ENCODE data around the gene ZNF609.

DNA sequence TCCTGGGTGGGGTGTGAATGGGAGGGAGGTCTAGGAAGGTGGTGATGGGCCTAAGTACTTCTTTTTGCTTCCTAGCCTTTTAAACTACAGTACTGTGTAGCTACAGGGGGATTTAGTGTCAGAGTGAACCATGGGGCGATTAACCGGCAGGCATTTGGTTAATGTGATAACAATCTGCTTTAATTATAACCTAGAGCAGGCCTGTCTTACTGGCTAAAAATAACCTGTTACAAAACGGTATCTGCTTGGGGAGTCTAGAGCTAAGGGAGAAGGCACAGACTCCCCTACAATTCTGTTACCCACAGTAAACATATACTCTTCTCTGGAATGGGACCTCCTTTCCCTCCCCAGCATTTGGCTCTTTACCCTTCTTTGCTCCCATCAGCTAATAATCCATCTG is 229.6 kb downstream of the ZNF609 start:
- TF ChIP-seq, protein P1, sequence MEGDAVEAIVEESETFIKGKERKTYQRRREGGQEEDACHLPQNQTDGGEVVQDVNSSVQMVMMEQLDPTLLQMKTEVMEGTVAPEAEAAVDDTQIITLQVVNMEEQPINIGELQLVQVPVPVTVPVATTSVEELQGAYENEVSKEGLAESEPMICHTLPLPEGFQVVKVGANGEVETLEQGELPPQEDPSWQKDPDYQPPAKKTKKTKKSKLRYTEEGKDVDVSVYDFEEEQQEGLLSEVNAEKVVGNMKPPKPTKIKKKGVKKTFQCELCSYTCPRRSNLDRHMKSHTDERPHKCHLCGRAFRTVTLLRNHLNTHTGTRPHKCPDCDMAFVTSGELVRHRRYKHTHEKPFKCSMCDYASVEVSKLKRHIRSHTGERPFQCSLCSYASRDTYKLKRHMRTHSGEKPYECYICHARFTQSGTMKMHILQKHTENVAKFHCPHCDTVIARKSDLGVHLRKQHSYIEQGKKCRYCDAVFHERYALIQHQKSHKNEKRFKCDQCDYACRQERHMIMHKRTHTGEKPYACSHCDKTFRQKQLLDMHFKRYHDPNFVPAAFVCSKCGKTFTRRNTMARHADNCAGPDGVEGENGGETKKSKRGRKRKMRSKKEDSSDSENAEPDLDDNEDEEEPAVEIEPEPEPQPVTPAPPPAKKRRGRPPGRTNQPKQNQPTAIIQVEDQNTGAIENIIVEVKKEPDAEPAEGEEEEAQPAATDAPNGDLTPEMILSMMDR (IDR thresholded peaks at IDR 0.05) = no peak
- TF ChIP-seq POLR2A (IDR thresholded peaks at IDR 0.05) = no peak

Measured in body of pancreas (tissue), 4 donors.